EH (cell line): Measurements from ENCODE around the gene PARVB.
"Not testable (repeated sequence)": the region's sequence is repeated elsewhere in the genome, so short reads cannot be mapped to it uniquely, and the experiment has no call there.

Experiments
- DNase-seq: peaks from one replicate; pipeline ENCODE4 v3.0.0-alpha.2; 2015; ENCODE audit warnings: low read depth

Gene PARVB

DNA sequence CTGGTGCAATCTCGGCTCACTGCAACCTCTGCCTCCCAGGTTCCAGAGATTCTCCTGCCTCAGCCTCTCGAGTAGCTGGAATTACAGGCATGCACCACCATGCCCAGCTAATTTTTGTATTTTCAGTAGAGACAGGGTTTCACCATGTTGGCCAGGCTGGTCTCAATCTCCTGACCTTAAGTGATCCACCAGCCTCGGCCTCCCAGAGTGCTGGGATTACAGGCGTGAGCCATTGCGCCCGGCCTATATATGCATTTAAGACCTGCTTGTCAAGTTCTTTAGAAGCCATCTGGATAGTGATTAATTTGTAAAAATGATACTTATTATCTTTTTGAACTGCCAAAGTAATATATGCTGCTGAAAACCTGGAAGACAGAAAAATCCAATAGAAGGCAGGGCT lies 86.6 kb downstream of the PARVB start:
- DNase-seq: not testable (repeated sequence)

DNA sequence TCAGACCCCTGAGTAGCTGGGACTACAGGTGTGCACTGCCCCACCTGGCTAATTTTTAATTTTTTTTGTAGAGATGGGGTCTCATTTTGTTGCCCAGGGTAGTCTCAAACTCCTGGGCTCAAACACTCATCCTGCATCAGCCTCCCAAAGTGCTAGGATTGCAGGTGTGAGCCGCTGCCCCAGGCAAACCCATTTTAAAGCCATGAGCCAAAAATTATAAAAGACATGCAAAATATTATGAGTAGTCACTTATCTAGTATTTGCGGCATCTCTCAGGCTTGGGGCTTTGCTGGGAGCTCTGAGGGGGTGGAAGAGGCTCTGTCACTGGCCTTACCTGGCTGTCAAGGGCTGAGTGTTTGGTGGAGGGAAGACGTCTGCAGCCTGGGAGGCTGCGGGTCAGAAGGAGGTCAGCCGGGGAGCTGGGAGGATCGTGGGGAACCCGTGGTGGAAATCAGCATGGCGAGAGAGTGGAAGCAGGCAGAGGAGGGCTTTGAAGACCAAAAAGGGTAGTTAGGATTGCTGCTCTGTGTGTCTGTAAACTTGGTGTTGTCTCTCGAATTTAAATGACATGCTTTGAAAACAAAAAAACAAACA lies 87.6 kb downstream of the PARVB start:
- DNase-seq: no peak

DNA sequence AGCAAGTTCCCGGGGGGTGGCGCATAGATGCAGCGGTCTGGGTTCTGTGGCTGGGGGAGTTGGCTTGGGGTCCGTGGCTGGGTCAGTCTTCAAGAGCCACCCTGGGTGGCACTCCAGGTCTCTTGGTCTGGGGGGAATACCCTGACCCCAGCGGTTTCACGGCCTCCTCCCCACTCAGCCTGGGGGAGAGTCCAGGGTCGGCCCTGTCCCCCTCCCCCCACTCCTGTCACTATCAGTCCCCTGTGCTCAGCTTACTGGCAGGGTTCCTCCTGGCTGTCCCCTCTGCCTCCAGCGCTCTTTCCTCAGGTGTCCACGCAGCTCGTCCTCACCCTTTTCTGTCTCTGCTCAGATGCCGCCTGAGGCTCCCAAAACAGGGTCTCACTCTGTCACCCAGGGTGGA lies 88.1 kb downstream of the PARVB start:
- no peak for DNase-seq

DNA sequence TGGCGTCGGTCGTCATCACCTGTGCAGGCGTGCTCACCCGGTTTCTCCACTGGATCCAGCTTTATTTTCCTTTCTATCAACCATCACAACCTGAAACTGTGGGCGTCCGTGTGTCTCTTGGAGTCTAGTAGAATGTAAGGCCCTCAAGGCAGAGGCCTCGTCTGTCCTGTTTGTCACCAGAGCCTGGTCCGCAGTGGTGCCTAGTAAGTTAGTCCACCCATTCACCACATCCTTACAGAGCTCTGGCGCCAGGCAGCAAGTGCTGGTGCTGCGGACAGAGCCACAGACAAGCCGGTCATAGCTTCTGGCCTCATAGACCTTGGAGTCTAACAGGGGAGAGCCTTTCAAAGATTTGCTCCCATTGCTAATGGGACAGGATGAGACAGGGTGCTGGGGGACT lies 92.2 kb downstream of the PARVB start:
- no peak for DNase-seq

DNA sequence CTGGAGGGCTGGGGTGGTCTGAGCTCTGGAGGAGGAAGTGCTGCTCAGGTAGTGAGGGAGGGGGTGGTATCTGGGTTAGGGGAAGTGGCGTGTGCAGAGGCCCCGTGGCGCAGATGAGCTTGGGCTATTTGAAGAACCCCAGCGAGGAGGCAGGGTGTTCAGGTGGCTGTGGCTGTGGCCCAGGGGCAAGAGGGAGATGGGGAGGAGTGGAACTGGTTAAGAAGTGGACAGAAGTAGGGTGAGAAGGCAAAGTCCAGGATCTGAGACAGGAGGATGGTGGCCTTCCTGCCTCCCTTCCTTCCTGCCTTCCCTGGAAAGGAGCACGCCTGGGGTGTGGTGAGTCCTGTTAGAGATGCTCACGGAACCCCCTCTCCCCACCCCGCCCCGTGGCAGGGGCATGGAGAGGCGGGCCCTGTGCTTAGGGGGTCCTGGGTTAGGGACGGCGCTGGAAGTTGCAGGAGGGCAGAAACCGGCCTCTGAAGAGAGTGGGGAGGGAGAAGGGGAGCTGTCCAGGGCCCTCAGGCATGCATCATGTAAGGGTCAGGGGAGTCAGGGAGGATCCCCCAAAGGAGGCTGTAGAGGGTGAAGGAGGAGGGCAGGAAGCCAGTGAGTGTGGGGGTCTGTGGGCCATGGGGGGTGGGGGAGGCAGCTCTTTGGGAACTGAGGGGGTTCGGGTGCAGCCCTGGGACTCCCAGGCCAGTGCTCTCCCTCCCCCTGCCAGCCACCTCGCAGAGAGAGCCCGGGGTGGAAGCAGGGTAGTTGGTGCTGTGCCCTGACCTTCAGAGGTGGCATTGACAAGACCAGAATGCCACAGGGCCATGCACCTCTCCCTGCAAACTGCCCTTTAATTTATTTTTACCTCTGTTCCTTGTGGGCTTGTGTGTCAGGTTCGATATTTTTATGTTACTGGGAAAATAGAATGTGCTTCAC lies 92.9 kb downstream of the PARVB start:
- no peak for DNase-seq

DNA sequence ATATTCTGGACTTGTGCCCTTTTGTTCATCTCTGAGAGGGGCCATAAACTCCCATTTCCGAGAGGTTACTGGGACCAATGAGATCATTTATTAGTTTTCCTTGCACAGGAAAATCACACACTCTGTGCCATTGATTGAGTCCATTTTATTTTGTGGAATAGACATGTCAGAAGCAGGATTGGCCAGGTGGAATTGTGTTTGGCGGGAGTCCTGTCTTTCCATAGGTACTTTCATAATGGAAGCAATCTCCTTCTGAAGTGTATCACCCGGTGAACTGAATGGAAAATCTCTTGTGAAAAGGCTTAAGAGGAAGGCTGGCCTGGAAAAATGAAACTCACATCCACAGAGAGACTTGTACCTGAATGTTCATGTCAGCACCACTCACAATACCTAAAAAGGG lies 93.6 kb downstream of the PARVB start:
- no peak for DNase-seq

DNA sequence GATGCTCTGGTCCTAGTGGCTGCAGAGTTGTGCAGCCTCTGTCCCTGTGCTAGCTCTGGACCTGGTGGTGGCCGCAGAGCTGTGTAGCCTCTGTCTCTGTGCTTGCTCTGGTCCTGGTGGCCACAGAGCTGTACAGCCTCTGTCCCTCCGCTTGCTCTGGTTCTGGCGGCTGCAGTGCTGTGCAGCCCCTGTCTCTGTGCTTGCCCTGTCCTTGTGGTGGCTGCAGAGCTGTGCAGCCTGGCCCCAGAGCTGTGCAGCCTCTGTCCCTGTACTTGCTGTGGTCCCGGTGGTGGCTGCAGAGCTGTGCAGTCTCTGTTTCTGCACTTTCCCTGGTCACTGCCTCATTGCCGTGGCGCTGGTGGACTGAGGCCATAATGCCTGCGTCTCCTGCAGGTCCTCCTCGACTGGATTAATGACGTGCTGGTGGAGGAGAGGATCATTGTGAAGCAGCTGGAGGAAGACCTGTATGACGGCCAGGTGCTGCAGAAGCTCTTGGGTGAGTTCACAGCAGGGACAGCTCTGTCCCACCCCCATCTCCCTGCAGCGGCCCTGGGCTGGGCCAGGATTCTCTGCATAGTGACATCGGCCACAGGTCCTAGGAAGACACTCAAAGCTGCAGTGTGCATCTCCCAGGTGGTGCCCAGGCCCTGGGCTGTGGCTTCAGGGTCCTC lies 94.7 kb downstream of the PARVB start:
- DNase-seq: no peak

DNA sequence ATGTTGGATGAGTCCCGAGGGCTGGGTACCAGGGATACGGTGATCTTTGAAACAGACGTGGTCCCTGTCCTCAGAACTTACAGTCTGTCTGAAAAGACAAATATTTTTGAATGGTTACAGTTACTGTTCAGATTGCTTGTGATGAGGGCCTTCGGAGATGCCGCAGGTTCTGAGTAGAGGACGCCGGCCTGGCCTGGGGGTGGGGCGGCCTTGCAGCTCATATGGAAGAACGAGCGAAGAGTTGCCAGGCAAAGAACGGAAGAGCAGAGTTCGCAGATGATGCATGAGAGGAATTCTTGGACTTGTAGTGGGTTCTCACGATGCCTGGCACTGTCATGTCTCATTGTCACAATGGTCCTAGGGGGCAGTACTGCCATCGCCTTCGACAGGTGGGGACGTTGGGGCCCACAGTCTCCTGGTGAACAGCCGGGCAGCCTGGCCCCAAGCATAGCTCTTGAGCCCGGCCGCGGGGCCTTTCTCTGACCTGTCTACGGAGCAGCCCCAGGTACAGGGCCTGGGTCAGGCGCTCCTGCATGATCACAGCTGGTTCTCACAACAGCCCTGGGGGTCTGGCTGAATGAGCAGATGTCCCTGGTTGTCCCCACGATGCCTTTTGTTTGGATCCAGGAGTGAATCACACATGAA lies 95.7 kb downstream of the PARVB start:
- DNase-seq: no peak

DNA sequence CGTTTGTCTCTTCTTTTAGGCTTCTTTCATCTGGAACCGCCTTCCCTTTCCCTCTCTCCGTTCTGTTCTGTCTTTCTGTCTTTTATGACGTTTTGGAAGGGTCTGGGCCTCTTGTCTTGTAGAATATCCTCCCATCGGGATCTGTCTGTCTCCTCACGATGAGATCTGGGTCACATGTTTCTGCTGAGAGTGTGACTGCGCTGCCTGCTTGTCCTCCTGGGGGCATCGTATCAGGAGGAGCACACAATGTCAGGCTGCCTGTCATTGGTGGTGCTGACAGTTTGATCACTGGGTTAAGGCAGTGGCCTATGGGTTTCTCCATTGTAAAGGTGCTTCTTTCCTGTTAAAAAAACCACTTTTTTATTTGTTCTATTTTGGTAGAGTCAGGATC lies 96.2 kb downstream of the PARVB start:
- DNase-seq: no peak

DNA sequence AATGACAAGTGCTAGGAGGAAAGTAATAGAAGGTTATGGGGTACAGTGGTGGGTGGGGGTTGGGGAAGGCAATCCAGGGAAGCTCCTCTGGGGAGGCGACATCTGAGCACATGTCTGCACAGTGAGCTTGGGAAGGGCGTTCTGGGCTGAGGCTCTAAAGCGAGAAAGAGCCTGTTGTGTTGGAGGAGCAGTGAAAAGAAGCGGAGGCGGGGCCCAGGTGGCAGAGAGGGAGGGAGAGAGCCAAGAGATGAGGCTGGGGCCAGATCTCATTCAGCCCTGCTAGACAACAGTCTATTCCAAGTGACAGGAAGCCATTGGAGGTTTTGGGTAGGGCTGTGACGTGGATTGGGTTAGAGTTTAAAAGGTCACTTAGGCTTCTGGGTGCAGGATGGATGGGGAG lies 101.3 kb downstream of the PARVB start:
- DNase-seq: no peak

DNA sequence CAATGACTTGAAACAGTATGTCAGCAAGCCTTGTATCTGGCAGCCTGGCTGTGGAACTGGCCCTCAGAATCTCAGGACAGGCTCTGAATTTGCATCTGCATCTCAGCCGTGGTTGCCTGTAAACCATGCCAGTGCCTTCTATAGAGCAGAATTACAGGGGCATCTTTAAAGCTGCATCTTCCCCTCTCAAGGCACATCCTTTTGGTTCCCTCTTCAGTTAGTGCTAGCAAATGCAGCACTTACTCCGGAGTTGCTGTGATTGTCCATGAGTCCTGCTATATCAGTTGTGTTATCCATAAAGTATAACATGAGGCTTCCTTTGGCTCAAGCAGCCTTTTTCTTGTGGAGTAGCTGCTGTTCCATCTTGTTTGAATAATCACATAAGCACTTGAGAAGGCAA lies 102.7 kb downstream of the PARVB start:
- no peak for DNase-seq

DNA sequence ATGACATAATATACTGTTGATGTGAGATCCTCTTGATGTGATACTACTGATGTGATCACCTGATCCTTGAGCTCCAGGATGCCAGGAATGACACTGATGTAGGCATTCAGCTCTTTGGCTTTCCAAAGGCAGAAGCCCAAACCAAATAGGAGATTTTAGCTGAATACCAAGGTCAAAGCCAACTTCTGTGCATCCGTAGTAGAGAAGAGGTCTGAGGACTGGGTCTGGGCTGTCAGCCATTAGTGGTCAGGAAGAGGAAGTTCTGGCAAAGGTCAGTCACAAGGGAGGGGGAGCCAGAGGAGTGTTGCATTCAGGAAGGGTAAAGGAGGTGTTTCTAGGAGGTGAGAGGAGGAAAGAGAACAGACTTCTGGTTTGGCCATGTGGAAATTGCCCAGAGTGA lies 103.3 kb downstream of the PARVB start:
- DNase-seq: peak; percentile 7

DNA sequence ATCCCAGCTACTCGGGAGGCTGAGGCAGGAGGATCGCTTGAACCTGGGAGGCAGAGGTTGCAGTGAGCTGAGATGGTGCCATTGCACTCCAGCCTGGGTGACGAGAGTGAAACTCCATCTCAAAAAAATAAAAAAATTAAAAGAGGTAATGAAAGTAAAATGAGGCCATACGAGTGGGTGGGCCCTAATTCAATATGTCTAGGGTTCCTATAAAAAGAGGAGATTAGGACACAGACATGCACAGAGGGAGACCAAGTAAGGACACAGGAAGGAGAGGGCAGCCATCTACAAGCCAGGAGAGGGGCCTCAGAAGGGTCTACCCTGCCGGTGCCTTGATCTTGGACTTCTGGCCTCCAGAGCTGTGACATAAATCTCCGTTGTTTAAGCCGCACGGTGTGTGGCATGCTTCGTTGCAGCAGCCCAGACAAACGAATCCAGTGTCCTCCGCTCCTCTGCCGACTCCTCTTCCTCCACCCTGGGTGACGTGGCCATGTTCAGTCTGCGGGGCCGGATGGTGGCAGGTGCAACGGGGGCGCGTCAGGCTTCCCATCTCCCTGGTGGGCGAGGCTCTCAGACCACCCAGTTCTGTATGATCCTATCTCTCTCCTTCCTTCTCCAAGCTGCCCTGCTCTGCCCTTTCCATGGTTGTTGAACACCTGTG lies 105.0 kb downstream of the PARVB start:
- no peak for DNase-seq

DNA sequence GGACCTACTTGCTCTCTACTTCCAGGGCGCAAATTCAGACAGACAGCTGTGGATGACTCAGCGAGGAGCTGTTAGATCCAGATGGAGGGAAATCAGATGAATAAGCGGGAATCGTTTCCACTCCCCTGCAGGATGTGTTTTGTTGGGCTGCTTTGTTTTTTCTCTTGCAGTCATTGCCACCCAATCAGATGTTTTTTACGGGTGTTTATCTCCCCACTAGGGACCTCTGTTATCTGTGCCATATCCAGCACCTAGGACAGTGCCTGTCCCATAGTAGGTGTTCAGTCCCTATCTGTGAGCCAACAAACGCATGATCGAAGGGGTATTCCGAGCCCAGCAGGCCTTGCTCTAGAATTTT lies 105.5 kb downstream of the PARVB start:
- DNase-seq: peak; percentile 37

DNA sequence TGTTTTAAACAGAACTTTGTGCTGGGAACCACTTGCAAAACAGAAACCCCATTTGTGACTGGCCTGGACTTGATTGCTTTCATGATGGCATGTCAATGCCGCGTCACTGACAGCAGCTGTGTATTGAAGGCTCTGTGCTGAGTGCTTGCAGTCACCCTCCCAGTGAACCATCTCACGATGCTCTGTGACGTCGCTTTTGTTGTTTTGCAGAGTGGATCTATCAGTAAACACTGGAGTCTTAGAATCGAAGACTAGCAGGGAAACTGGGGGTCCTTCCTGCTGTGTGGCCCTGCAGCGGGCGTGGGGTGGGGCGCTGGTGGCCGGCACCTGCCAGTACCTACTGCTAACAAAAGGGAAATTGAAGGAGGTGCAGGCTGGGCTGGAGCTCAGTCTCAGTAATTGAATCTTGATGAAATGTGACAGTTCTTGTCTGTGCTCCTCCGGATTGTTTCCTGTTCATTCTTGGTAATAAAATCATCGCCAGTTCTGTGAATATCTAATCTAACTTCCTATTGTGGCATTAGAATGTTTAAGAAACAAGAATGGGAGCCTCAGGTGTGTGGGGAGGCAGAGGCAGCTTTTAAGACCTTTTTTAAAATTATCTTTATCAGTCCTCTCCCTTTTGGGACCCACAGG lies 106.1 kb downstream of the PARVB start:
- no peak for DNase-seq

DNA sequence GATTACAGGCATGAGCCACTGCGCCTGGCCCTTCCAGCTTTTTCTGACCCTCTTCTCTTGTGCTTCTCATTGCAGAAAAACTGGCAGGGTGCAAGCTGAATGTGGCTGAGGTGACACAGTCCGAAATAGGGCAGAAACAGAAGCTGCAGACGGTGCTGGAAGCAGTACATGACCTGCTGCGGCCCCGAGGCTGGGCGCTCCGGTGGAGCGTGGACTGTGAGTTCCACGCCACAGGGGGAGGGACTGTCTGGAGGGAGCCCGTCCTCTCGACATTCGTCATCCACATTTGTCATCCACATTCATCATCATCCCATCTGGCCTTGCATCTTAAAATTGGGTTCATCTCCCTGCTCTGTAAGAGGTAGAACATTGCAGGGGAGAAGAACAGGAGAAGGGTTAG lies 107.3 kb downstream of the PARVB start:
- no peak for DNase-seq

DNA sequence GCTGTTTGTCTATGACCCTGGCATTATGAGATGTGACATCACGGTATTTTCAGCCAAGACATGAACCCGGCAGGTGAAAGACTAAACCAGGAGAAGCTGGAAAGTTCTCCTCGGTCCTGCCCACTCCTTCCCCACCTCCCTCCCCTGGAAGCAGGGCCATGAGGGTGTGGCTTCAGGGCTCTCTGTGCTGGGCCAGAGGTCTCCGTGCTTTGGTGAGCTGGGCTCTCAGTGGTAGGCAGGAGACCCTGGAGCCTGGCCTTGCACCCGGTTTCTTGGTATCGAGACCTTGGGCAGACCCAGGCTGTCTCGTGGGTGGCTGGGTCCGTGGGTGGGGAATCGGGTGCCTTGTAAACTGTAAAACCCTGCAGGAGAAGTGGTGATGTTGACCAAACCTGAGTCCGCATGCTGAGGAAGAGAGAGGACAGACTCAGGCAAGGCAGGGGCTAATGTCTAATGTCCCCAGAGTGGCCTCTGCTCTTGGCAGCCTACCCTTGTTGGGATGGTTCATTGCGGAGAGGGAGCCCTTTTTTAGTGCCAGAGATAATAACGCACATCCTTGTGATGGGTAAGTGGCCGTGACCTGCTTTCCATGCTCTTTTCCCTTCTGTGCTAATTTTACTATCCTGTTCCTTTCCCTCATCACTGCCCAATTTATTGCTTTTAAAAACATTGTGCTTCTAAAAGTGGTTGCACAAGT lies 108.0 kb downstream of the PARVB start:
- DNase-seq: no peak

DNA sequence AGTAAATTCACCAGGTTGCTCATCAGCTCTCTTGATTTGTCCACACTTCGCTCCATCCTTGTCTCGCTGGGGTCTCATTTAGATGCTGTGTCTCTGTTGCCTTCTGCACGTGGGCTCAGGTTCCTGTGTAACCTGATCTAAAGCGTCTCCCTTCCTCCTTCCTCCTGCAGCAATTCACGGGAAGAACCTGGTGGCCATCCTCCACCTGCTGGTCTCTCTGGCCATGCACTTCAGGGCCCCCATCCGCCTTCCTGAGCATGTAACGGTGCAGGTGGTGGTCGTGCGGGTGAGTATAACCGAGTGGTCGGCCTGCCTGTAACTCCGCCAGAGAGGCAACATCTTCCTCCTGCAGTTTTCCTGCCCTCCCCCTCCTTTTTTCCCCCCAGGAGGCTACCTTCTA lies 108.6 kb downstream of the PARVB start:
- DNase-seq: no peak

DNA sequence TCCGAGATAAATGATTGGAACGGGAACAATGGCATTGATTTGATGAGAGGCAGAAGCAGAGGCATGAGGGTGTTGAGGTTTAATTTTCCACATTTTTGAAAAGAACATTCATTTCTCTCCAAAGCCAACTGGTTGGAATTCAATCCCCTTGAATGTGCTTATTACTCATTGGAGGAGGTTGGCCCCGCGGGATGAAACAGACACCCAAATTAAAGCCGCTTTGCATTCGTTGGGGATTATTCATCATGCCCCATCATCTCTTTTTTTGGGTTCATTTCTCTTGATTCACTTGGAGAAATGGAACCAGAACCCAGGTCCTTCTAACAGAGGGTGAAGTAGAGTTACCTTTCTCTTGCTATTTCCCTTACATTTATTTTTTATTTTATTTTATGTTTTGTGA lies 109.1 kb downstream of the PARVB start:
- DNase-seq: peak; percentile 81

DNA sequence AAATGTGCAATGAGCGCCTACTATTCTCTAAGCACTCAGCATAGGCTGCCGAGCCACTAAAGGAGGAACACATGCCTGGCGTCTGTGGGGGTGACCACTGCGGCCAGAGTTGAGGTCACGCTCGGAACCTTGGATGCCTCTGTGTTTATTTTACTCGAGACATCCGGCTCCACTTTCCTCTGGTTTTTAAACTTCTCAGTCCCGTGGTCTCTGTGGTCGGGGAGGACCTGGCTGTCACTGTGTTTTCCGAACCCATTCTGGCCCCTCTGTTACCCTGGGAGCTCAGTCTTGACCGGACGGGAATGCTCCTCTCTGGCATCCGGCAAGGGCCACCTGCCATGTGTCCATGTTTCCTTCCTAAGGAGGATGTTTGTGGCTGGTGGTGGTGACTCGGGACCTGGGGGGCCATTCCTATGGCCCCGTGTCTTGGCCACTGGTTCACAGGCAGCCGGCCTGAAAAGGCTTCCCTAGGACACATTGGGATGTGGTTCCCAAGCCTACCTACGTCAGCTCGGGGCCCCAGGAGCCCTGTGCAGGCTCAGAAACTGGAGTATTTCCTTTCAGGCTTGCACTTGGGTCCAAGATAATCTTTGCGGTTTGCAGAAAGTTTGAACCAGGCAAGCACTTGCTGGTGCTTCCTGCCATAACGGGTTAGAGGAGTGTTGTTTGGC lies 109.9 kb downstream of the PARVB start:
- peak; percentile 88 for DNase-seq

DNA sequence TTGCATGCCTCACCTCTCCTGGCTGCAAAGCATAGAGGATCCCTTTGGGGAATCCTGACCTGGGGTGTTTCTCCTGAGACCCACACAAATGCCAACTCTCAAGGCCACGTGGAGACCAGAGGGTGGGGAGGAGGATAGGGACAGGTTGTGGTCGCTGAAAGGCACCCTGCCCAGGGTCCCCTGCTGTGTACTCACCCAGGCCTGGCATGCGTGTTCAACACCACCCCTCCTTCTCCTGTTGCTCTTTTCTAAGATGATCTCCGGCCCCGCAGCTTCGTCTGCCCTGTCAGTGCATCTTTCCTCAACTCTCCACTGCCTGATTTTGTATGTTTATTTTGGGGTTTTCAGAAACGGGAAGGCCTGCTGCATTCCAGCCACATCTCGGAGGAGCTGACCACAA lies 112.0 kb downstream of the PARVB start:
- no peak for DNase-seq
